Progenitor cell of endocrine pancreas (in vitro differentiated cells): ENCODE results near the gene TSSK6. TPM values are rescaled to one million over a fixed set of nuclear protein-coding genes. Genes with fewer than 3 reads are reported as not detected.

ENCODE experiments used
- DNase-seq: peaks from one replicate; pipeline ENCODE4 v3.0.0; 2021; ENCODE audit warnings: low spot score; ENCODE audit not compliant: unreplicated experiment
- H3K27ac Mint-ChIP-seq: 2 replicates; pipeline ENCODE4 v1.8.0; 2021; ENCODE audit warnings: mild to moderate bottlenecking, moderate library complexity, mixed read lengths
- H3K27me3 Mint-ChIP-seq: 2 replicates; pipeline ENCODE4 v1.8.0; 2021; ENCODE audit warnings: mixed read lengths
- H3K36me3 Mint-ChIP-seq: 2 replicates; pipeline ENCODE4 v1.8.0; 2022; ENCODE audit warnings: mixed read lengths; ENCODE audit not compliant: insufficient read depth
- H3K4me1 Mint-ChIP-seq: 2 replicates; pipeline ENCODE4 v1.8.0; 2021; ENCODE audit warnings: low read depth, mixed read lengths
- H3K4me3 Mint-ChIP-seq: 2 replicates; pipeline ENCODE4 v1.8.0; 2021; ENCODE audit warnings: low read depth, mild to moderate bottlenecking, moderate library complexity, mixed read lengths
- H3K9me3 Mint-ChIP-seq: 2 replicates; pipeline ENCODE4 v1.8.0; 2021; ENCODE audit warnings: low read depth, mixed read lengths
- CTCF ChIP-seq: fragments of 200-600 bp; sonication (generic); IDR thresholded peaks from one replicate; pipeline ENCODE4 v1.5.0; 2021; ENCODE audit warnings: antibody characterized with exemption, mild to moderate bottlenecking; ENCODE audit not compliant: unreplicated experiment
- long read RNA-seq: library from polyadenylated mRNA; unstranded; transcript quantifications from one replicate; pipeline ENCODE4 v2.0.0, GENCODE V29; 2020
- total RNA-seq: library from RNA; stranded (reverse); gene quantifications from 2 replicates; pipeline ENCODE4 v1.2.1, GENCODE V29; 2021

Gene TSSK6
- total RNA-seq: 2.7 and 3.3 TPM in 2 replicates
- long read RNA-seq, partial matches to known transcripts: 0 of 1 reads
- long read RNA-seq, other reads (novel, unspliced or antisense): 0 of 1 reads

- Mint-ChIP-seq H3K36me3 (peaks cover 8% of the 10 kb centered on the region), H3K27me3 (no peaks in the 10 kb centered on the region), H3K9me3 (no peaks in the 10 kb centered on the region), H3K4me1 (peaks cover 1% of the 10 kb centered on the region), H3K4me3 (peak within 1 kb of the TSS; percentile 92), H3K27ac (peak within 1 kb of the TSS; percentile 95)
- TF ChIP-seq CTCF: no peak
- no peak for DNase-seq
Observed at GRCh38 chr19:19514881-19515641, at the start of gene TSSK6. TSSK6 (minus strand) TSS chr19:19515548; CDS start chr19:19515427, 121 bp downstream.

- peaks cover 4% of the 10 kb centered on the region for H3K36me3 Mint-ChIP-seq
- H3K9me3 Mint-ChIP-seq: no peaks in the 10 kb centered on the region
- H3K4me1 Mint-ChIP-seq: no peaks in the 10 kb centered on the region
- DNase-seq: no peak
- H3K27ac Mint-ChIP-seq: no peak overlapping the region
- H3K27me3 Mint-ChIP-seq: no peaks in the 10 kb centered on the region
- TF ChIP-seq CTCF: no peak
- H3K4me3 Mint-ChIP-seq: no peak overlapping the region
Observed at GRCh38 chr19:19563348-19563848, 48.0 kb upstream of the TSSK6 start.

- Mint-ChIP-seq H3K36me3 (peaks cover 4% of the 10 kb centered on the region), H3K27me3 (no peaks in the 10 kb centered on the region), H3K4me3 (no peak overlapping the region), H3K4me1 (no peaks in the 10 kb centered on the region), H3K27ac (no peak overlapping the region), H3K9me3 (no peaks in the 10 kb centered on the region)
- TF ChIP-seq CTCF: no peak
- no peak for DNase-seq
Observed at GRCh38 chr19:19562665-19563347, 47.5 kb upstream of the TSSK6 start.

DNA sequence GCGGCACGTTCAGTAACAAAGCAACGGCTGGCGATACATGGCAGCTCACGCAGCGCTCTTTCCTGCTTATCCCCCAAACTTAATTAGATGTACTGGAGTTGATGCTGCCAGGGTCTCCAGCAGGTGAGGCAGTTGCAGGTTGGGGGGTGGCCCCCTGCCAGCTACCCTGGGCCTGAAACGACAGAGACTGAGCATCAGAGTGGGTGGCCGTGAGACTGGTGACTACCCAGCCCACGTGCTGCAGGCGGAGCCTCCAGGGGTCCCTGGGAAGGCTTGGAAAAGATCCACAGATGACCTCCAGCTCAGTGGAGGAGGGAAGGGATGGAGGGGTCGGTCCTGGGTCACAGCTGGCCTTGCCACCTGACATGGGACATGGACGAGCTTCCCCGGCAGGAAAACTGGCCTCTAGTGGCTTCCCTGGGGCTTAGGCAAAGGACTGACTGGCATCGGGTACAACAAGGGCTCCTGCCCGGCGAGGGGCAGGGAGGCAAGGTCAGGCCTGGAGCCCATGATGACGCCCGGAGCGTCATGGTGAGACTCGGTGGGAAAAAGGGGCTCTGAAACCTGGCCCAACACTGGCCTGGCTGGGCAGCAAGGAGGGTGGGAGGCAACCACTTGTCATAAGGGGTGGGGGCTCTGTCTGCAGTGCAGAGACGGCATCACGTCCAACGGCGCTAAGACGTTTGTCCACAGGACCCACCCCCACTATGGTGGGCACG lies 46.8 kb upstream of the TSSK6 start:
- H3K27me3 Mint-ChIP-seq: no peaks in the 10 kb centered on the region
- TF ChIP-seq CTCF: no peak
- no peak for DNase-seq
- no peaks in the 10 kb centered on the region for H3K9me3 Mint-ChIP-seq
- H3K4me3 Mint-ChIP-seq: no peak overlapping the region
- H3K4me1 Mint-ChIP-seq: no peaks in the 10 kb centered on the region
- H3K27ac Mint-ChIP-seq: no peak overlapping the region
- peaks cover 4% of the 10 kb centered on the region for H3K36me3 Mint-ChIP-seq

DNA sequence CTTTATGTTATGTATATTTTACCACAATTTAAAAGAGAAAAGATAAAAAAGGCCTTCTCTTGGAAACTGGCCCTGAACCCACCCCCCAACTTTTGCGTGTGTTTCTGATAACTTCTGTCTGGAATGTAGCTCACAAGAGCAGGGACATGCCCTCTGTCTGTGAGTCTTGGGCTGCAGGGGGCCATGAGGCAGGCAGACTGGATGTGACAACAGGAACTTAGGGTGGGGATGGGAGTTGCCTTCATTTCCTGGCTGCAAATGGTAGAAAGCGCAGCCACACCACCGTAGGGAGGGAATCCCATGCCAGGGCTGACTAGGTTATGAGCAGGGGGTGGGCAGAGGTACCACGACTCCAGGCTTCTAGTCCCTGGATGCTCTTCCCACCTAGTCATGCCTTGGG lies 44.6 kb upstream of the TSSK6 start:
- DNase-seq: no peak
- no peak for TF ChIP-seq CTCF
- Mint-ChIP-seq H3K27ac (no peak overlapping the region), H3K36me3 (peaks cover 4% of the 10 kb centered on the region), H3K4me1 (no peaks in the 10 kb centered on the region), H3K27me3 (no peaks in the 10 kb centered on the region), H3K9me3 (no peaks in the 10 kb centered on the region), H3K4me3 (no peak overlapping the region)
